ENCODE results near the gene EPB41L1.

DNA sequence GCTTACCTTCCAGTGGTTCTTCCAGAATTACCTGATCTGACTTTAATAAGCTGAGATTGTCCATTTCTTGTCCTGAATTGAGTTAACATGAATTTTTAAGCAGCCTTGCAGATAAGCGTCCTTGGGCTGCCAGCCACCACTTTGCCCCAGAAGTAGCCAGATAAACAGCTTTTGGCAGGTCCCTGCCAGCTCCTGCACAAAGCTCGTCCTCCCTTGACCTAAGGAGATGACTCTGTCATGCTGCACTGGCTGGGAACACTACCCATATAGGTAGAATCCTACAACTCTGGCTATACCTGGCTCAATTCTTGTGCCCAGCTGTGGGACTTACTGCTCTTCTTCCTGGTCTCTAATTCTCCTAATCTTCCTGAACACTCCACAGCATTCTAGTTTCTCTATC is 42.1 kb downstream of the EPB41L1 start:
- TF ChIP-seq FOXM1 (IDR thresholded peaks at IDR 0.05; ENCODE audit: borderline replicate concordance) (no peak), SUZ12 (IDR thresholded peaks at IDR 0.05) (no peak), FOXK2 (IDR thresholded peaks at IDR 0.05) (no peak), ELF4 (IDR thresholded peaks at IDR 0.05) (no peak), SP1 (IDR thresholded peaks at IDR 0.05) (no peak), FOXA1 (IDR thresholded peaks at IDR 0.05) (no peak), L3MBTL2 (conservative IDR thresholded peaks at IDR 0.05) (no peak), ARNT (IDR thresholded peaks at IDR 0.05) (no peak), NFRKB (IDR thresholded peaks at IDR 0.05) (no peak)
